RCC 7860 (cell line): ENCODE measurements around the gene STK11.

Experiments
- DNase-seq: peaks from one replicate; pipeline ENCODE4 v3.0.0-alpha.2; 2015; ENCODE audit warnings: low spot score
- FAIRE-seq: peaks from 2 replicates; lab custom pipeline; 2012; peaks lifted over from hg19 to GRCh38; lab: Jason Lieb, UNC

The STK11 gene

GRCh38 chr19:1224047-1224825, 18.7 kb downstream of the STK11 start:
- no peak for FAIRE-seq
- no peak for DNase-seq

GRCh38 chr19:1224847-1225246, 19.3 kb downstream of the STK11 start:
- FAIRE-seq, result no peak

GRCh38 chr19:1225440-1226226, 20.1 kb downstream of the STK11 start:
- no peak for DNase-seq
- FAIRE-seq, result no peak

More at GRCh38 chr19:1224847-1225246, 19.3 kb downstream of the STK11 start:
- DNase-seq, result no peak

- no peak for FAIRE-seq
- no peak for DNase-seq
These were observed 20.6 kb downstream of the STK11 start for GRCh38 chr19:1226227-1226518.

- DNase-seq, result no peak
- FAIRE-seq, result no peak
These were observed 21.1 kb downstream of the STK11 start for GRCh38 chr19:1226522-1227303.

GRCh38 chr19:1227304-1228054, 21.9 kb downstream of the STK11 start:
- FAIRE-seq (no peak), DNase-seq (no peak)

GRCh38 chr19:1228161-1228957, 22.8 kb downstream of the STK11 start:
- DNase-seq (no peak), FAIRE-seq (no peak)

GRCh38 chr19:1229056-1229923, 23.7 kb downstream of the STK11 start:
- no peak for DNase-seq
- no peak for FAIRE-seq

- no peak for DNase-seq
These were observed 24.6 kb downstream of the STK11 start for GRCh38 chr19:1229924-1230782.

GRCh38 chr19:1230783-1231489, 25.4 kb downstream of the STK11 start:
- DNase-seq (no peak), FAIRE-seq (no peak)

More at GRCh38 chr19:1229924-1230782, 24.6 kb downstream of the STK11 start:
- no peak for FAIRE-seq

- FAIRE-seq (no peak), DNase-seq (no peak)
These were observed 26.4 kb downstream of the STK11 start for GRCh38 chr19:1231729-1232637.

GRCh38 chr19:1232652-1233072, 27.1 kb downstream of the STK11 start:
- no peak for DNase-seq
- no peak for FAIRE-seq

GRCh38 chr19:1233115-1233667, 27.6 kb downstream of the STK11 start:
- FAIRE-seq (no peak), DNase-seq (no peak)

- FAIRE-seq, result no peak
- no peak for DNase-seq
These were observed 28.7 kb downstream of the STK11 start for GRCh38 chr19:1234051-1234954.

- no peak for DNase-seq
- no peak for FAIRE-seq
These were observed 29.4 kb downstream of the STK11 start for GRCh38 chr19:1234955-1235380.
